Endothelial cell of umbilical vein (primary cell): ENCODE results near the gene ACSL6. TPM values are rescaled to one million over a fixed set of nuclear protein-coding genes. Genes with fewer than 3 reads are reported as not detected.

Experiments
- BruUV-seq: library from RNA; stranded (reverse); fragments of 400-500 nt; replicated peaks from 2 replicates; lab custom pipeline; 2021; lab: Mats Ljungman, UMichigan
- CTCF ChIA-PET: fragments of 300-600, 350-600 bp; sonication (Branson Sonifier 250); formaldehyde crosslinking; loops from one replicate; lab custom pipeline; 2021; ENCODE audit warnings: antibody characterized with exemption, inconsistent platforms; lab: Charles Lee
- POLR2A ChIA-PET: fragments of 300-600, 350-600 bp; sonication (Branson Sonifier 250); formaldehyde crosslinking; loops from one replicate; lab custom pipeline; 2021; ENCODE audit warnings: antibody characterized with exemption, inconsistent platforms; lab: Charles Lee
- DNase-seq: peaks from one replicate; pipeline ENCODE4 v3.0.0-alpha.2; 2011; ENCODE audit warnings: low read depth, low spot score
- FAIRE-seq: peaks from 2 replicates; lab custom pipeline; 2011; peaks lifted over from hg19 to GRCh38; lab: Jason Lieb, UNC
- H2AFZ ChIP-seq: 2 replicates; pipeline ENCODE4 v1.6.0; 2012; ENCODE audit warnings: low read depth, low read length, control low read depth, inconsistent platforms
- H3K27ac ChIP-seq: 2 replicates; pipeline ENCODE4 v1.5.1; 2011; ENCODE audit warnings: low read depth, mild to moderate bottlenecking, control low read depth, low read length, moderate library complexity; ENCODE audit not compliant: insufficient read depth
- H3K27me3 ChIP-seq, 2 experiments: 2 replicates each; pipeline versions ENCODE4 v1.6.0 to v1.6.1; 2011; ENCODE audit warnings: low read length in 2 of 2, mixed read lengths in 1 of 2; ENCODE audit not compliant: control insufficient read depth in 2 of 2, insufficient read depth in 2 of 2
- H3K36me3 ChIP-seq, 2 experiments: 2 replicates in 1 of 2; 3 replicates in 1 of 2; pipeline ENCODE4 v1.5.1; 2011; ENCODE audit warnings: low read length in 2 of 2, mild to moderate bottlenecking in 1 of 2, moderate library complexity in 1 of 2; ENCODE audit not compliant: control insufficient read depth in 2 of 2, insufficient read depth in 2 of 2; ENCODE audit errors: extremely low read depth in 1 of 2
- H3K4me1 ChIP-seq: 3 replicates; pipeline ENCODE4 v1.5.1; 2011; ENCODE audit warnings: mild to moderate bottlenecking, low read length; ENCODE audit not compliant: control insufficient read depth, insufficient read depth; ENCODE audit errors: extremely low read depth
- H3K4me2 ChIP-seq: 2 replicates; pipeline ENCODE4 v1.6.1; 2011; ENCODE audit warnings: low read length, control low read depth, mixed read lengths; ENCODE audit not compliant: insufficient read depth
- H3K4me3 ChIP-seq, 3 experiments: fragments of 200-600 bp in 1 of 3; sonication (generic), shearing (Covaris generic) in 1 of 3; replicated peaks in 1 of 3; 2 replicates each; pipeline ENCODE4 v1.5.1; 2011 to 2016; ENCODE audit warnings: control low read depth in 3 of 3, low read length in 3 of 3, mild to moderate bottlenecking in 2 of 3, inconsistent platforms in 1 of 3, low read depth in 1 of 3, moderate library complexity in 1 of 3; ENCODE audit not compliant: insufficient read depth in 1 of 3
- H3K79me2 ChIP-seq: 2 replicates; pipeline ENCODE4 v1.6.0; 2012; ENCODE audit warnings: low read length, inconsistent platforms; ENCODE audit not compliant: control insufficient read depth, insufficient read depth
- H3K9ac ChIP-seq: replicated peaks from 2 replicates; pipeline ENCODE3; 2011; ENCODE audit warnings: low read length, control low read depth; ENCODE audit not compliant: insufficient read depth; ENCODE audit errors: extremely low read depth
- H3K9me1 ChIP-seq: replicated peaks from 3 replicates; pipeline ENCODE4 v1.6.0; 2011; ENCODE audit warnings: mild to moderate bottlenecking, low read length; ENCODE audit not compliant: control insufficient read depth, insufficient read depth; ENCODE audit errors: extremely low read depth
- H3K9me3 ChIP-seq: replicated peaks from 2 replicates; pipeline ENCODE4 v1.5.1; 2012; ENCODE audit warnings: low read length, inconsistent platforms; ENCODE audit not compliant: control insufficient read depth, insufficient read depth
- H4K20me1 ChIP-seq: replicated peaks from 2 replicates; pipeline ENCODE3; 2011; ENCODE audit warnings: mild to moderate bottlenecking, low read length; ENCODE audit not compliant: control insufficient read depth, insufficient read depth; ENCODE audit errors: extremely low read depth
- CTCF ChIP-seq, 2 donors: IDR thresholded peaks; 1 replicate in 1 of 2; 2 replicates in 1 of 2; pipeline ENCODE4 v1.5.1; 2011; ENCODE audit warnings: low read length in 2 of 2, mild to moderate bottlenecking in 2 of 2, moderate library complexity in 2 of 2, control low read depth in 1 of 2, inconsistent platforms in 1 of 2, low read depth in 1 of 2; ENCODE audit not compliant: insufficient read depth in 1 of 2; ENCODE audit errors: extremely low read depth in 1 of 2
- EZH2 ChIP-seq: IDR thresholded peaks from 2 replicates; pipeline ENCODE4 v1.6.1; 2012; ENCODE audit warnings: borderline replicate concordance, low read depth, mild to moderate bottlenecking, moderate library complexity, low read length, inconsistent platforms; ENCODE audit not compliant: severe bottlenecking
- FOS ChIP-seq: IDR thresholded peaks from 2 replicates; pipeline ENCODE4 v1.6.1; 2011; ENCODE audit warnings: mild to moderate bottlenecking, low read length, moderate library complexity, borderline replicate concordance; ENCODE audit not compliant: insufficient read depth
- GATA2 ChIP-seq: IDR thresholded peaks from 2 replicates; pipeline ENCODE4 v1.7.0; 2011; ENCODE audit warnings: low read depth, mild to moderate bottlenecking, moderate library complexity, mixed read lengths, low read length; ENCODE audit not compliant: insufficient read length, insufficient read depth
- JUN ChIP-seq: IDR thresholded peaks from 2 replicates; pipeline ENCODE4 v1.6.1; 2011; ENCODE audit warnings: borderline replicate concordance, low read depth; ENCODE audit not compliant: insufficient read length, insufficient read depth
- MAX ChIP-seq: IDR thresholded peaks from 2 replicates; pipeline ENCODE4 v1.6.1; 2011; ENCODE audit not compliant: insufficient read depth, insufficient read length
- MYC ChIP-seq: IDR thresholded peaks from one replicate; pipeline ENCODE4 v1.6.1; 2011; ENCODE audit warnings: mild to moderate bottlenecking, low read depth, low read length
- POLR2A ChIP-seq: IDR thresholded peaks from 2 replicates; pipeline ENCODE4 v1.6.1; 2012; ENCODE audit warnings: low read depth, mild to moderate bottlenecking, control low read depth, low read length
- POLR2AphosphoS5 ChIP-seq: IDR thresholded peaks from 2 replicates; pipeline ENCODE4 v1.6.1; 2012; ENCODE audit warnings: low read depth, mild to moderate bottlenecking, control low read depth, low read length, moderate library complexity; ENCODE audit not compliant: insufficient read depth
- dilution Hi-C: fragments of 300-500 bp; cut with MboI; formaldehyde crosslinking; loops from one replicate; pipeline ENCODE4 v1.15.0; 2019; ENCODE audit warnings: low sequenced_read_pairs; ENCODE audit not compliant: extremely low pct_ligation_motif_present
- intact Hi-C: fragments of 100-400 bp; cut with micrococcal nuclease; formaldehyde crosslinking; loops from one replicate; pipeline ENCODE4 v1.10.0; 2022
- polyA plus RNA-seq, 4 experiments: library from polyadenylated mRNA; depleted of rRNA in 3 of 4; stranded (reverse) in 3 of 4; unstranded in 1 of 4; fragments of >200 nt; gene quantifications; 2 replicates each; pipeline versions ENCODE4 v1.2.1 to v1.2.3, GENCODE V29; 2011 to 2012; ENCODE audit warnings: missing spikeins in 1 of 4
- total RNA-seq: library from RNA; stranded (reverse); gene quantifications from 2 replicates; pipeline ENCODE4 v1.2.3, GENCODE V29; 2021

The ACSL6 gene
- total and polyA plus RNA-seq, 2 donors (not counting 3 experiments of a cell fraction or from before 2014, with no cell fraction given), result not detected

- CTCF ChIA-PET, result no interaction called here
- H3K36me3 ChIP-seq, result no peaks in the 10 kb centered on the region
- H3K9me3 ChIP-seq, result no peaks in the 10 kb centered on the region
- H3K4me3 ChIP-seq, result no peak overlapping the region
- H3K9me1 ChIP-seq, result no peaks in the 10 kb centered on the region
- FAIRE-seq, result no peak
- H2AFZ ChIP-seq, result no peak overlapping the region
- intact Hi-C loops (no loop called here), dilution Hi-C loops (no loop called here)
- H3K9ac ChIP-seq, result no peak overlapping the region
- no peak for DNase-seq
- no TSS peak for BruUV-seq
- H3K27ac ChIP-seq, result no peak overlapping the region
- POLR2A ChIA-PET, result no interaction called here
- H3K27me3 ChIP-seq, result peaks cover 8 to 22% of the 10 kb centered on the region in 2 experiments
- no peaks in the 10 kb centered on the region for H3K79me2 ChIP-seq
- no peak for TF ChIP-seq MAX
- no peak for TF ChIP-seq CTCF (IDR thresholded peaks at IDR 0.05; ENCODE audit: extremely low read depth in 1 of 2, insufficient read depth in 1 of 2, low read depth in 1 of 2, low read length in 2 of 2)
- TF ChIP-seq MYC, result no peak
- TF ChIP-seq POLR2AphosphoS5, result no peak
- no peak for TF ChIP-seq GATA2
- TF ChIP-seq FOS, result no peak
- TF ChIP-seq EZH2, result no peak
- no peak for TF ChIP-seq JUN
- no peak for TF ChIP-seq POLR2A
- H3K4me2 ChIP-seq, result no peak overlapping the region
- H4K20me1 ChIP-seq, result no peaks in the 10 kb centered on the region
- no peaks in the 10 kb centered on the region for H3K4me1 ChIP-seq
Measured at GRCh38 chr5:132037353-132037752, 25.9 kb upstream of the ACSL6 start.
